ENCODE results near the gene OR4M2. TPM values are rescaled to one million over a fixed set of nuclear protein-coding genes. Genes with fewer than 3 reads are reported as not detected.

Gene OR4M2
- total and polyA plus RNA-seq, 2 of the 4 experiments (the other 2 are of a cell fraction) = not detected

Other genes with a start within 250 kb of the OR4M2 start
- gene POTEB, start 202.8 kb upstream of the OR4M2 start, total RNA-seq (2012; rRNA removed) = not detected in 2 replicates
- gene POTEB, start 202.8 kb upstream of the OR4M2 start, polyA plus RNA-seq (2012; rRNA removed) = not detected in 2 replicates

All from IMR-90 (cell line).